RWPE2 (cell line): ENCODE data around the gene SPATA20.
A peak's percentile ranks its signal among the peaks of the same experiment; 100 is the strongest.

Source experiments
- ATAC-seq: fragments of 200-7000 bp; cut with Tn5 transposase; 3 replicates; pipeline ENCODE4 v1.9.1; 2021; ENCODE audit warnings: low read depth
- DNase-seq: peaks from one replicate; pipeline ENCODE4 v3.0.0-alpha.2; 2020; ENCODE audit warnings: low spot score
- H3K27ac ChIP-seq: fragments of 450-650 bp; 2 replicates; pipeline ENCODE4 v1.5.1; 2017; ENCODE audit warnings: mild to moderate bottlenecking; ENCODE audit not compliant: poor library complexity, severe bottlenecking
- H3K27me3 ChIP-seq: fragments of 250-450 bp; sonication (Bioruptor Pico); 2 replicates; pipeline ENCODE4 v1.5.1; 2021; ENCODE audit warnings: mild to moderate bottlenecking, moderate library complexity; ENCODE audit not compliant: insufficient read depth, poor library complexity, severe bottlenecking
- H3K36me3 ChIP-seq: fragments of 250-450 bp; sonication (Bioruptor Pico); 2 replicates; pipeline ENCODE4 v1.5.1; 2020; ENCODE audit warnings: low read depth, mild to moderate bottlenecking, moderate library complexity
- H3K4me1 ChIP-seq: fragments of 250-450 bp; sonication (Bioruptor Pico); 2 replicates; pipeline ENCODE4 v1.5.1; 2021; ENCODE audit warnings: mild to moderate bottlenecking, moderate library complexity; ENCODE audit not compliant: insufficient read depth, poor library complexity, severe bottlenecking
- H3K4me3 ChIP-seq: fragments of 250-450 bp; sonication (Bioruptor Pico); 2 replicates; pipeline ENCODE4 v1.5.1; 2021; ENCODE audit warnings: mild to moderate bottlenecking, moderate library complexity; ENCODE audit not compliant: severe bottlenecking
- H3K9me3 ChIP-seq: fragments of 250-450 bp; sonication (Bioruptor Pico); 2 replicates; pipeline ENCODE4 v1.5.1; 2021; ENCODE audit warnings: mild to moderate bottlenecking, moderate library complexity; ENCODE audit not compliant: severe bottlenecking
- TF ChIP-seq, protein P1 (sequence below): fragments of 450-650 bp; IDR thresholded peaks from one replicate; pipeline ENCODE4 v1.5.1; 2017; ENCODE audit warnings: mild to moderate bottlenecking, moderate library complexity; ENCODE audit not compliant: poor library complexity, severe bottlenecking

The SPATA20 gene

DNA sequence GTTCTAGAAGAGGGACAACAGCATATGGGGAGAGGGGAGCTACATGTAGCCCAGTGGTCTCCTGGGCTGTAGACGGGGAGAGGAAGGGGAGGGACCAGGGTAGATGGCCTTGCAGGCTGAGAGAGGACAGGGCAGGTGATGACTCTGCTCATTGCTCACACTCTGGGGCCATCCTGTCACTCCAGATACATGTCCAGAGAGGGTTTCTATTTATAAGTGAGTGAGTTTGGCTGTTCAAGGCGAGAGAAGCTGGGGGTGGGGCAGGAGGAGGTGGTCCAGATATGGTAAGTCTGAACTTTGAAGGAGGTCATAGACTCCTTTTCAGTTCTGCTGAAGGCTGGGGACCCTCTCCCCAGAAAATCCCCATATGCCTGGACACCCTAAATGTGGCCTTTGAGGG, 35.8 kb downstream of the SPATA20 start:
- Histone ChIP-seq H3K27me3 (no peaks in the 10 kb centered on the region), H3K4me3 (no peak overlapping the region)
- no peak for ATAC-seq

DNA sequence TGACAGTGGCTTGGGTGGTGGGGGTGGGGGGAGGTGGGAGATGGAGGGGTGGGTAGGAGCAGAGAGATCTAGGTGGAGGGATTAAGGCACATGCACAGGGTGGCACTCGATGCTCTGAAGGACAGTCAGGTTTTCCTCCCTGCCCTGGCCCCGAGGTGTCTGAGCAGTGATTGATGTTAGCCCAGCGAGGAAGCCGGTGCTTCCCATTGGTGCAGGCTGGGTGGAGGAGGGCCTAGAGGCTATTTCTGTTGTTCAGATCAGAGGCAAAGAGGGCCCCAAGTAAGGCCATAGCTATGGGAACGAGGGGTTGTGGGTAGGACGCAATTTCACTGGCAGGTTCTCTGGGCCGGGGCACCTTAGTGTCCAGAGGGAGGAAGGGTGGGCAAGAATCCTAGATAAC, 36.7 kb downstream of the SPATA20 start:
- no peak for ATAC-seq
- Histone ChIP-seq H3K36me3 (no peaks in the 10 kb centered on the region), H3K4me1 (peaks cover 4% of the 10 kb centered on the region), H3K27ac (no peak overlapping the region), H3K9me3 (no peaks in the 10 kb centered on the region), H3K4me3 (no peak overlapping the region), H3K27me3 (no peaks in the 10 kb centered on the region)
- TF ChIP-seq, protein P1, sequence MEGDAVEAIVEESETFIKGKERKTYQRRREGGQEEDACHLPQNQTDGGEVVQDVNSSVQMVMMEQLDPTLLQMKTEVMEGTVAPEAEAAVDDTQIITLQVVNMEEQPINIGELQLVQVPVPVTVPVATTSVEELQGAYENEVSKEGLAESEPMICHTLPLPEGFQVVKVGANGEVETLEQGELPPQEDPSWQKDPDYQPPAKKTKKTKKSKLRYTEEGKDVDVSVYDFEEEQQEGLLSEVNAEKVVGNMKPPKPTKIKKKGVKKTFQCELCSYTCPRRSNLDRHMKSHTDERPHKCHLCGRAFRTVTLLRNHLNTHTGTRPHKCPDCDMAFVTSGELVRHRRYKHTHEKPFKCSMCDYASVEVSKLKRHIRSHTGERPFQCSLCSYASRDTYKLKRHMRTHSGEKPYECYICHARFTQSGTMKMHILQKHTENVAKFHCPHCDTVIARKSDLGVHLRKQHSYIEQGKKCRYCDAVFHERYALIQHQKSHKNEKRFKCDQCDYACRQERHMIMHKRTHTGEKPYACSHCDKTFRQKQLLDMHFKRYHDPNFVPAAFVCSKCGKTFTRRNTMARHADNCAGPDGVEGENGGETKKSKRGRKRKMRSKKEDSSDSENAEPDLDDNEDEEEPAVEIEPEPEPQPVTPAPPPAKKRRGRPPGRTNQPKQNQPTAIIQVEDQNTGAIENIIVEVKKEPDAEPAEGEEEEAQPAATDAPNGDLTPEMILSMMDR: no peak
- DNase-seq: no peak

More for the DNA sequence above, 35.8 kb downstream of the SPATA20 start:
- Histone ChIP-seq H3K27ac (no peak overlapping the region), H3K4me1 (peaks cover 4% of the 10 kb centered on the region), H3K9me3 (no peaks in the 10 kb centered on the region), H3K36me3 (no peaks in the 10 kb centered on the region)
- TF ChIP-seq, protein P1: no peak
- no peak for DNase-seq

DNA sequence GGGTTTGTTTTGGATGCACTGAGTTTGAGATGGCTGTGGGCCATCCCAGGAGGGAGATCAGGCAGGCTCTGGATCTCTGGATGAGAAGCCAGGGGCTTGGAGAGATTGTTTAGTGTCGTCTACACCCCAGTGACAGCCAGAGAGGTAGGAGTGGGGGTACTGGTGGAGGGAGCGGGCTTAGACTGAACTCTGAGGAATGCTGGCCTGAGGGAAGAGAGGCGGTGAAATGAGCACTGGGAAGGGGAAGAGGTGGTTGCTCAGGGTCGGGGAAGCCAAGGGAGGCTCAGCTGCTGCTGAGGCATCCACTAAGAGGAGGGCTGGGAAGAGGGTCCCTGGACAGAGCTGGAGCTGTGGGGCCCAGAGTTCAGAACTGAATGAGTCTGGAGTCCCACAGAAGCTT, 37.1 kb downstream of the SPATA20 start:
- Histone ChIP-seq H3K4me3 (no peak overlapping the region), H3K36me3 (no peaks in the 10 kb centered on the region), H3K4me1 (peaks cover 4% of the 10 kb centered on the region), H3K27me3 (no peaks in the 10 kb centered on the region), H3K9me3 (no peaks in the 10 kb centered on the region), H3K27ac (no peak overlapping the region)
- TF ChIP-seq, protein P1: no peak
- DNase-seq: no peak
- no peak for ATAC-seq

DNA sequence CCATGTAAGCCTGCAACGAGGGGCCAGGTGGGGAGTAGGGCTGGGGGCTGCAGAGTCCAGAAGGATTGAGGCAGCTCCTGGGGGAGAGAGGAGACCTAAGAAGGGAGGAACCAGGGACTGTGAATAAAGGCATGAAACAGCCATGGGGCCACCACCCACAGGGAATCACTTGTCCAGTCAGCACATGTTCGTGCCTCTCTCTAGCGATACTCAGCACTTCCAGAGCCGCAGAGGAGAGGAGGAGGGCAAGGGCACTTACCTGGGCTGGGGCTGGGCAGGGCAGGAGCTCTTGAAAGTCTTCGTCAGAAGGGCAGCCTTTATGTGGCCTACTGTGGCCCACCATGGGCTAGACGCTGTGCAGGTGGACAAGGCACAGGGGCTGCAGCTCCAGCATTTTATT, 37.8 kb downstream of the SPATA20 start:
- H3K36me3 ChIP-seq: no peaks in the 10 kb centered on the region
- H3K27me3 ChIP-seq: no peaks in the 10 kb centered on the region
- no peak overlapping the region for H3K27ac ChIP-seq
- no peak overlapping the region for H3K4me3 ChIP-seq
- H3K4me1 ChIP-seq: peaks cover 4% of the 10 kb centered on the region
- TF ChIP-seq, protein P1: no peak
- peak; percentile 30; the same call in 1 of the 3 replicates for ATAC-seq
- no peak for DNase-seq
- H3K9me3 ChIP-seq: no peaks in the 10 kb centered on the region

DNA sequence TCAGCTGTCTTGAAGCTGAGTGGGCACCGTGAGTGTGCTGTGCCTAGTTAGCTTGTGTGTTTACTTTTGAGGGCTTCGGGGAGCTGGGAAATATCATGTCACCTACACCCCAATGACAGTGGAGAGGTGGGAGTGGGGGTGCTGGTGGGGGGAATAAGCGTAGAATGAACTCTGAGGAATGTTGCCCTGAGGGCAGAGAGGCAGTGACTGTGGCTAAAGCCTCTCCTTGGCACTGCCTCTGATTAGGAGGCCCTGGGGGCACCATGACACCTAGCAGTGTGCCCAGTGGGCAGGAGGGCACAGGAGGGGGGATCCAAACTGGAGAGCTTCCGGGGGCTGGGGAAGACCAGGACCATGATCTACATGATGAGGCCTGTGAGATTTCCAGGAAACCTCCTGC, 38.4 kb downstream of the SPATA20 start:
- no peaks in the 10 kb centered on the region for H3K9me3 ChIP-seq
- no peak for ATAC-seq
- H3K4me1 ChIP-seq: peaks cover 4% of the 10 kb centered on the region
- no peaks in the 10 kb centered on the region for H3K27me3 ChIP-seq
- no peaks in the 10 kb centered on the region for H3K36me3 ChIP-seq
- no peak overlapping the region for H3K27ac ChIP-seq
- no peak for DNase-seq
- no peak overlapping the region for H3K4me3 ChIP-seq
- TF ChIP-seq, protein P1: no peak
